GOT3 (cell line): ENCODE results near the gene ARHGAP18.

Experiments
- DNase-seq: peaks from one replicate; lab custom pipeline; 2025; ENCODE audit warnings: mixed read lengths; lab: John Stamatoyannopoulos, UW

The ARHGAP18 gene, protein sequence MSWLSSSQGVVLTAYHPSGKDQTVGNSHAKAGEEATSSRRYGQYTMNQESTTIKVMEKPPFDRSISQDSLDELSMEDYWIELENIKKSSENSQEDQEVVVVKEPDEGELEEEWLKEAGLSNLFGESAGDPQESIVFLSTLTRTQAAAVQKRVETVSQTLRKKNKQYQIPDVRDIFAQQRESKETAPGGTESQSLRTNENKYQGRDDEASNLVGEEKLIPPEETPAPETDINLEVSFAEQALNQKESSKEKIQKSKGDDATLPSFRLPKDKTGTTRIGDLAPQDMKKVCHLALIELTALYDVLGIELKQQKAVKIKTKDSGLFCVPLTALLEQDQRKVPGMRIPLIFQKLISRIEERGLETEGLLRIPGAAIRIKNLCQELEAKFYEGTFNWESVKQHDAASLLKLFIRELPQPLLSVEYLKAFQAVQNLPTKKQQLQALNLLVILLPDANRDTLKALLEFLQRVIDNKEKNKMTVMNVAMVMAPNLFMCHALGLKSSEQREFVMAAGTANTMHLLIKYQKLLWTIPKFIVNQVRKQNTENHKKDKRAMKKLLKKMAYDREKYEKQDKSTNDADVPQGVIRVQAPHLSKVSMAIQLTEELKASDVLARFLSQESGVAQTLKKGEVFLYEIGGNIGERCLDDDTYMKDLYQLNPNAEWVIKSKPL

GRCh38 chr6:129709769-129710449 is at the start of gene ARHGAP18:
Gene ARHGAP18 (minus strand): TSS chr6:129710177. CDS start chr6:129710136, 41 bp downstream.
- peak; percentile 59 for DNase-seq

DNA sequence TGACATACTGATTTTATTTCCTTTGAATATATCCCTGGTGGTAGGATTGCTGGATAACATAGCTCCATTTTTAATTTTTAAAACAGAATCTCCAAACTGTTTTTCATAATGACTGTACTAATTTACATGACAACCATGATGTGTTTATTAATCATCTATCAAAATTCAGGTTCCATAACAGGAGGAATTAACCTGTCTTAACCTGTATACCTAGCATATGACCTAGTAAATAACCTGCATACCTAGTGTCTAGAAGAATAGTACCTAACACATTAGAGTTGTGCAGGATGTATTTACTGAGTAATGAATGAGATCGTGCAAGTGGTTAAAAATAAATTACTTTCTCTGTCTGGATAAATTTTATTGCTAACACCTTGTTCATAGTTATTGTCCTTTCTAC is 45.8 kb upstream of the ARHGAP18 start:
- DNase-seq, result no peak

- no peak for DNase-seq
These were observed 44.8 kb upstream of the ARHGAP18 start for GRCh38 chr6:129754750-129755149.

GRCh38 chr6:129753422-129753821 is 43.4 kb upstream of the ARHGAP18 start:
- DNase-seq, result no peak

GRCh38 chr6:129751384-129751783 is 41.4 kb upstream of the ARHGAP18 start:
- DNase-seq, result no peak

GRCh38 chr6:129750360-129750759 is 40.4 kb upstream of the ARHGAP18 start:
- no peak for DNase-seq

DNA sequence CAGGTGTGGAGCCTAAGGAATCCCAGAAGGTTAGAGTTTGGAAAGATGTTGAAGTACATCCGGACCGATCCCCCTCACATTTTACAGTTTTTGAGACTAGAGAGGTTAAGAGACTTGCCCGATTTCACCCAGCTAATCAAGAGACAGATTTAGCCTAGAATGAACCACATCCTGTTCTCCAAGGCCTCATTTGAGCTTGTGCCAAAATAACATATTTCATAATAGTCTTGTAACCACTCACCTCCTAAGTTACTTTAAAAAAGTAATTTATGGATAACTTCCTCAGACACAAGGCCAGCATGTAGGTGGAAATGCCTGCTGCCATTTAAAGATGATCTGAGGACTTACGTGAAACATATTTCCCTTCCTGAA is 39.8 kb upstream of the ARHGAP18 start:
- DNase-seq, result no peak

- no peak for DNase-seq
These were observed 39.1 kb upstream of the ARHGAP18 start for GRCh38 chr6:129748901-129749748.

DNA sequence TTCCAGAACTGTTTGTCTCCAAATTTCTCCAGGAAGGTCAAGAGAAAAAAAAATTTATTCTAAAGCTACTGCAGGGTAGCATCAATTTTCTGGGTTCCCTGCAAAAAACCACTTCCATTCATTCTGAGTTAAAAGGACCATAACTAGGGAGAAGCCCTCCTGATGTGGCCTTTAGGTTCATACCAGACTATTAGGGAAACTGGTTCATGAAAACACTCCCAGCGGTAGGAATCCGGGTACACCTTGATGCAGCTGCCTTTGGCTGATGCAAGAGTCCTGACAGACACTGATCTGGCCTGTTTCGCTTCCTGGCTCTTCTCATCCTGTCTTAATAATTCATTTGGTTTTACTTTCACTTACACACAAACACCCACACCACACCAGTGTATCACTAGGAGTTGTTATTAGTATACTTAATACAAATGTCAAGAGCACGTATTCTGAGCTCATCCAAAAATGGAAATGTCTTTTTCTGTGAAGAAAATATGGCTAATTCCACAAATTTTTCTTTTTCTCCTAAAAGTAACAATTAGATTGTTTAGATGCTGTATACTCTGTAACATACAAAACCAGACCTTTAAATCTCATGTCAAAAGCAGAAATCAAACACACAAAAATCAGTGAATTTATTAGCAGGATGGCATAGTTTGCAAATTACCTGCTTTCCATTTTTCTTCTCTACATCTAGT is 38.4 kb upstream of the ARHGAP18 start:
- DNase-seq, result no peak

DNA sequence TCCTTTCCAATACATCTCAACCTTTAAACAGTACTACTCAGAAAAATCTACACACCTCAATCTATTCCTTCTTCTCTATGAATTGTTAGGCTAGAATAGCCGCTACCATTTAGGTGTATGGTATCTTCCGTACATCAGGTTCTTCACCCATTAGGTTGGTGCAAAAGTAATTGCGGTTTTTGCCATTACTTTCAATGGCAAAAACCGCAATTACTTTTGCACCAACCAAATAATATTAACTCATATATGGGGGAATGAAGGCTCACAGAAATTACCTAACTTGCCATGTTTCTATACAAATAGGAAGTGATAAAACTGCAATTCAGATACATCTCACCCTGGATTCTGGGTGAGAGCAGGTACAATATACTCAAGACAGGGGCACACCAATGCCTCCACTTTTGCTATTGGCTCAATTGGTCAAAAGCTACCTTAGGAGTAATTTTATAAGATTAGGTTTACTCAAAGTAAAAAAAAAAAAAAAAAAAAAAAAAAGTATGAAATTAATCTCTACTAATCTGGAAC is 37.7 kb upstream of the ARHGAP18 start:
- no peak for DNase-seq

- DNase-seq, result no peak
These were observed 34.9 kb upstream of the ARHGAP18 start for GRCh38 chr6:129744880-129745237.

GRCh38 chr6:129744201-129744879 is 34.4 kb upstream of the ARHGAP18 start:
- no peak for DNase-seq

- no peak for DNase-seq
These were observed 30.0 kb upstream of the ARHGAP18 start for GRCh38 chr6:129740013-129740412.

- no peak for DNase-seq
These were observed 26.1 kb upstream of the ARHGAP18 start for GRCh38 chr6:129736105-129736504.

- no peak for DNase-seq
These were observed 23.3 kb upstream of the ARHGAP18 start for GRCh38 chr6:129733290-129733689.

DNA sequence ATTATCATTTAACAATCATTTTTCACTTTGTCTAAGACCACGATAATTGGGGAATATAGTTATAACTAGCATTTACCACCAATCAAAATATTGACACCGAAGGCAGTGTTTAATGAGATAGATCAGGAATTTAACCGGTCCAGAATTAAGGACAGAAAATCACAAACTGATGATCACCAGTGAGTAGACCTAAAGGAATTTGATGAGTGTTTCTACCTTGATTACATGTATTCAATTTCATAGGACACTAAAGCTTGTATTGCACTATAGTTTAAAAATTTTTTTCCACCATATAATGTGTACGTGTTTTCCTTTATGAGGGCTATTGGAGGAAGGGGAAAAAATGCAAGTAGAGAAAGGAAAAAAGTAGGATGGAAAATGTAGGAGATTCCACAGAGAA is 22.6 kb upstream of the ARHGAP18 start:
- no peak for DNase-seq

- no peak for DNase-seq
These were observed 22.1 kb upstream of the ARHGAP18 start for GRCh38 chr6:129732034-129732433.

DNA sequence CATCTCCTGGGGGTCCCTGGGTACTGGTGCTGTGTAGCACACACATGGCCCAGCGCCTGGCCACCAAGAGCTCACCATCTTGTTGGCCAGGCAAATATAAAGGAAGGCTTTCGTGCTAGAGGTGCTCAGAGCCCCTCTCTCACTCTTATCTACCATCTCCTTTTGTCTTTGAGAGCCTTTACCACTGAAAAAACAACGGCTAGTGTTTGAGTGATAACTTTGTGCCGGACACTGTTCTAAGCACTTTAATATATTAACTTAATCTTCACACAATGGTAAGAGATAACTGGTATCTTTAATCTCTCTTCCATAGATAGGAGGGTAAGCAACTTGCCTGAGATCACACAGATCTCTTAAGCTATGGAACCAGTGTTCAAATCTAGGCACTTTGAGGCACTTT is 21.5 kb upstream of the ARHGAP18 start:
- DNase-seq, result no peak

DNA sequence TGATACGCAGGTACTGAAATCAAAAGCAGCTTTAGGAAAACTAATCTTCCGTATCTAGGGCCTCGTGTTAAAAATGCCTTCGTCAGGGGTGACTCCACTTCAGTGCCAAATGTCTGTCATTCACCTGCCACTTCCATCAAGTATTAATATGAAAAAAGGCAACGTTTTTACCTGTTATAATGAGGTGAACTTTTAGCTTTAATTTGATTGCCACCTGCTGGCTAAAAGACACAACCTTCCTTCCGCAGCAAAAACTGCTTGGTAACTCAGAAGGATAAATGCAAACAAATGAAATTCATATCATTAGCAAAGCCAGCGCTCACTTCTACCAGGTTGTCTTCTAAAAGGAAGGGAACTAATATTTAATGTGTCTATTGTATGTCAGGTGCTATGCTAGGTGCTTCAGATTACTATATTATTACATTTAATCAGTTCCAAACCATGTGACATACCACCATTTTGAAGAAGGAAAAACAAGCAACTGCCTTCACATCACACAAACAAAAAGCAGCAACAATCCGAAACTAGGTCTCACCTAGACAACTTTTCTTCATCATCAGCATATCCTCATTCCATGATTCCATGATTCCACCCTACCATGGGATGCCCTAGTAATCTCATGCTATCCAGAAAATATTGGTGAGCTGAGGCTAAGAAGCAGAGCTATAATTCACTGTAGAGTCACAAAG is 20.6 kb upstream of the ARHGAP18 start:
- DNase-seq, result no peak

DNA sequence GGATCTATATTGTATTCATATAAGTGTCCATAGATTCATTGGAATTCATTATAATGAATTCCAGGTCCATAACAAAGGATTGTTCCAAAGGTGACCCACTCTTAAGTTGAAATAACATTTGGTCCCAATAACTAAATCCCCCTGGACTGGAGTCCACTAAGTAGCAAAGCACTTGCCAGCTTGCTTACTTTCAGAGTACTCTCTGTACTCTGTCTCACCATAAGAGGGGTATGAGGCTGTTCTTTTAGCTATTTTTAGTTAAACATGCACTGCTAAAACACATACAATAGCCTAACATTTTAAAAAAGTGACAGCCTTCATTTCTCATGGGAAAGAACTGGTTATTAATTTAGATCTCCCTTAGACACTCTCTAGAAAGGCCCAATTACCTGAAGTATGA is 16.7 kb upstream of the ARHGAP18 start:
- no peak for DNase-seq
